Hippocampal formation (tissue), 2 donors: ENCODE data around the gene ANKS1B.

Experiments used
- DNase-seq, 2 donors: peaks; one replicate each; lab custom pipeline; 2025; lab: John Stamatoyannopoulos, UW

The ANKS1B gene

GRCh38 chr12:98945864-98946263 is 1038.9 kb downstream of the ANKS1B start:
- no peak for DNase-seq

GRCh38 chr12:98939926-98940325 is 1044.8 kb downstream of the ANKS1B start:
- no peak for DNase-seq

- DNase-seq: peak; percentile 15 to 75
Measured at GRCh38 chr12:98939350-98939749, 1045.4 kb downstream of the ANKS1B start.

GRCh38 chr12:98935847-98936246 is 1048.9 kb downstream of the ANKS1B start:
- no peak for DNase-seq

GRCh38 chr12:98922871-98923270 is 1061.9 kb downstream of the ANKS1B start:
- DNase-seq: no peak

- DNase-seq: no peak
Measured at GRCh38 chr12:98918176-98918863, 1066.4 kb downstream of the ANKS1B start.

GRCh38 chr12:98916106-98916505 is 1068.6 kb downstream of the ANKS1B start:
- no peak for DNase-seq

GRCh38 chr12:98912401-98912974 is 1072.2 kb downstream of the ANKS1B start:
- no peak for DNase-seq

- no peak for DNase-seq
Measured at GRCh38 chr12:98911396-98911795, 1073.3 kb downstream of the ANKS1B start.

- DNase-seq: no peak
Measured at GRCh38 chr12:98909746-98910145, 1075.0 kb downstream of the ANKS1B start.

- no peak for DNase-seq
Measured at GRCh38 chr12:98908866-98909265, 1075.9 kb downstream of the ANKS1B start.

- no peak for DNase-seq
Measured at GRCh38 chr12:98903875-98904274, 1080.9 kb downstream of the ANKS1B start.

GRCh38 chr12:98901189-98901588 is 1083.5 kb downstream of the ANKS1B start:
- DNase-seq: no peak

GRCh38 chr12:98896938-98897337 is 1087.8 kb downstream of the ANKS1B start:
- DNase-seq: no peak

GRCh38 chr12:98895086-98895651 is 1089.6 kb downstream of the ANKS1B start:
- DNase-seq: peak in 1 of 2 donors; percentile 62

- DNase-seq: peak; percentile 62
Measured at GRCh38 chr12:98894412-98895085, 1090.2 kb downstream of the ANKS1B start.

GRCh38 chr12:98893675-98894411 is 1090.9 kb downstream of the ANKS1B start:
- peak in 1 of 2 donors; percentile 34 for DNase-seq

GRCh38 chr12:98893126-98893674 is 1091.5 kb downstream of the ANKS1B start:
- peak; percentile 28 to 53 for DNase-seq

GRCh38 chr12:98885778-98886177 is 1099.0 kb downstream of the ANKS1B start:
- DNase-seq: no peak

GRCh38 chr12:98883231-98883630 is 1101.5 kb downstream of the ANKS1B start:
- DNase-seq: peak; percentile 68 to 88

- peak in 1 of 2 donors; percentile 63 for DNase-seq
Measured at GRCh38 chr12:98882526-98882925, 1102.2 kb downstream of the ANKS1B start.

- DNase-seq: no peak
Measured at GRCh38 chr12:98873776-98874175, 1111.0 kb downstream of the ANKS1B start.
